ENCODE measurements around the gene SEMG2. TPM values are rescaled to one million over a fixed set of nuclear protein-coding genes. Genes with fewer than 3 reads are reported as not detected.

Gene SEMG2
- 0.16 TPM for total RNA-seq
- polyA plus RNA-seq (ENCODE audit: insufficient read depth, low read depth, low replicate concordance): 0.80 TPM
- long read RNA-seq, donor 1: 0 reads
- long read RNA-seq, donor 2: 0 reads
- long read RNA-seq, donor 3: 0 reads
- long read RNA-seq, donor 4: 0 reads
- long read RNA-seq, donor 5: 0 reads
- long read RNA-seq, donor 6: 0 reads
- long read RNA-seq, donor 7: 0 reads
- long read RNA-seq, donor 8: 0 reads
- long read RNA-seq, donor 9: 0 reads
- long read RNA-seq, donor 10: 0 reads

DNA sequence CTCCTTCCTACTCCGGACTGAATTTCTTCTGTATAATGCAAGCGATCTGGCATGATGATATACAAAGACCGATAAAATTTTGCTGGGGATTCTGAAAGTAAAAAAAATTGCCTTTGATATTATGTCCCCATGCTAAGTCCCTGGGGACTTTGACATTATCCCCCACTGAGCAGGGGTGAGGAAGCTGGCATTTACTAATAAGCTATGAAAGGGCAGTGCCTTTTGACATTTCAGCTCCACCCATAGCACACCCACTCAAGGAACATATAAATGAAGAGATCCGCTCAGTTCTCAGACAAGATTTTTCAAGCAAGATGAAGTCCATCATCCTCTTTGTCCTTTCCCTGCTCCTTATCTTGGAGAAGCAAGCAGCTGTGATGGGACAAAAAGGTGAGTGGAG lies at the start of gene SEMG2:
Gene SEMG2, plus strand, starts transcription at position 298 of the 400 bp plus-strand sequence. Its CDS starts 17 bp downstream, at position 315.
- no peaks in the 10 kb centered on the region for H3K27me3 ChIP-seq (ENCODE audit: control insufficient read depth, insufficient read depth, low read length)
- no peaks in the 10 kb centered on the region for H3K36me3 ChIP-seq (ENCODE audit: control insufficient read depth in 2 of 3, insufficient read depth in 3 of 3, low read length in 3 of 3)
- no peaks in the 10 kb centered on the region for H3K4me1 ChIP-seq (ENCODE audit: control insufficient read depth in 2 of 3, insufficient read depth in 2 of 3, low read depth in 1 of 3, low read length in 3 of 3)
- H3K9ac ChIP-seq (ENCODE audit: low read length in 3 of 3): no peak within 1 kb of the TSS
- TF ChIP-seq, protein P1, sequence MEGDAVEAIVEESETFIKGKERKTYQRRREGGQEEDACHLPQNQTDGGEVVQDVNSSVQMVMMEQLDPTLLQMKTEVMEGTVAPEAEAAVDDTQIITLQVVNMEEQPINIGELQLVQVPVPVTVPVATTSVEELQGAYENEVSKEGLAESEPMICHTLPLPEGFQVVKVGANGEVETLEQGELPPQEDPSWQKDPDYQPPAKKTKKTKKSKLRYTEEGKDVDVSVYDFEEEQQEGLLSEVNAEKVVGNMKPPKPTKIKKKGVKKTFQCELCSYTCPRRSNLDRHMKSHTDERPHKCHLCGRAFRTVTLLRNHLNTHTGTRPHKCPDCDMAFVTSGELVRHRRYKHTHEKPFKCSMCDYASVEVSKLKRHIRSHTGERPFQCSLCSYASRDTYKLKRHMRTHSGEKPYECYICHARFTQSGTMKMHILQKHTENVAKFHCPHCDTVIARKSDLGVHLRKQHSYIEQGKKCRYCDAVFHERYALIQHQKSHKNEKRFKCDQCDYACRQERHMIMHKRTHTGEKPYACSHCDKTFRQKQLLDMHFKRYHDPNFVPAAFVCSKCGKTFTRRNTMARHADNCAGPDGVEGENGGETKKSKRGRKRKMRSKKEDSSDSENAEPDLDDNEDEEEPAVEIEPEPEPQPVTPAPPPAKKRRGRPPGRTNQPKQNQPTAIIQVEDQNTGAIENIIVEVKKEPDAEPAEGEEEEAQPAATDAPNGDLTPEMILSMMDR (IDR thresholded peaks at IDR 0.05; ENCODE audit: borderline replicate concordance, extremely low read depth, insufficient read depth): no peak
- H3K4me3 ChIP-seq (ENCODE audit: low read length in 3 of 3): no peak within 1 kb of the TSS
- H3K27ac ChIP-seq (ENCODE audit: low read depth in 2 of 2, low read length in 2 of 2): no peak within 1 kb of the TSS
- no peak for DNase-seq
- no peak for FAIRE-seq
- H3K9me3 ChIP-seq (ENCODE audit: control insufficient read depth in 2 of 3, insufficient read depth in 1 of 3, low read length in 3 of 3): no peaks in the 10 kb centered on the region
- intact Hi-C loops (cut with DNase I): no loop called here

DNA sequence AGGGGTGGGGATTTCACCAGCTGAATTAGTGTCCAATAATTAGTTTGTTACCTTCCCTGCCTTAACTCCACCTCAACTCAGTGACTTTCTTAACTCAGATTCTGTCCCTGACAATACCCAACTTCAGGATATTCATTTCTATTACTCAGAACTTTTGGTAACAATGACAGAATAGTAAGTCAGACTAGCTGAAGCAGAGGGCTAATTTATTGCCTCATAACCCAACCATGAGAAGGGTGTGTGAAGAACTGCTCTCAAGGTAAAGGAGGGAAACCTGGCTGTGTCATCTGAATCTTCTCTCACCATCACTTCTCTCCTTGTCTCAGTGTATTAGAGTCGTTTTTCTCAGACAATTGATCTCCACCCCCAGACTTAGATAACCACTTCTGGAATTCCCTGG lies 47.7 kb upstream of the SEMG2 start:
- H3K36me3 ChIP-seq (ENCODE audit: control insufficient read depth in 2 of 3, insufficient read depth in 3 of 3, low read length in 3 of 3): no peaks in the 10 kb centered on the region
- no peak overlapping the region for H3K4me3 ChIP-seq (ENCODE audit: low read length in 3 of 3)
- DNase-seq (no peak), FAIRE-seq (no peak)
- H3K27ac ChIP-seq (ENCODE audit: low read depth in 2 of 2, low read length in 2 of 2): no peak overlapping the region
- H3K9me3 ChIP-seq (ENCODE audit: control insufficient read depth in 2 of 3, insufficient read depth in 1 of 3, low read length in 3 of 3): no peaks in the 10 kb centered on the region
- H3K27me3 ChIP-seq (ENCODE audit: control insufficient read depth, insufficient read depth, low read length): no peaks in the 10 kb centered on the region
- no peak overlapping the region for H3K9ac ChIP-seq (ENCODE audit: low read length in 3 of 3)
- H3K4me1 ChIP-seq (ENCODE audit: control insufficient read depth in 2 of 3, insufficient read depth in 2 of 3, low read depth in 1 of 3, low read length in 3 of 3): no peaks in the 10 kb centered on the region
- TF ChIP-seq, protein P1 (IDR thresholded peaks at IDR 0.05; ENCODE audit: borderline replicate concordance, extremely low read depth, insufficient read depth): no peak
- intact Hi-C loops (cut with DNase I): no loop called here

GRCh38 chr20:45174434-45175364 lies 46.5 kb upstream of the SEMG2 start, which contains the start of gene PI3:
Gene PI3 (plus strand): TSS chr20:45174902. CDS start chr20:45174923, 21 bp downstream.
- Histone ChIP-seq H3K36me3 (ENCODE audit: control insufficient read depth in 2 of 3, insufficient read depth in 3 of 3, low read length in 3 of 3) (no peaks in the 10 kb centered on the region), H3K9ac (ENCODE audit: low read length in 3 of 3) (no peak within 1 kb of the TSS), H3K9me3 (ENCODE audit: control insufficient read depth in 2 of 3, insufficient read depth in 1 of 3, low read length in 3 of 3) (no peaks in the 10 kb centered on the region), H3K4me1 (ENCODE audit: control insufficient read depth in 2 of 3, insufficient read depth in 2 of 3, low read depth in 1 of 3, low read length in 3 of 3) (no peaks in the 10 kb centered on the region), H3K4me3 (ENCODE audit: low read length in 3 of 3) (no peak within 1 kb of the TSS), H3K27me3 (ENCODE audit: control insufficient read depth, insufficient read depth, low read length) (no peaks in the 10 kb centered on the region), H3K27ac (ENCODE audit: low read depth in 2 of 2, low read length in 2 of 2) (no peak within 1 kb of the TSS)
- TF ChIP-seq, protein P1 (IDR thresholded peaks at IDR 0.05; ENCODE audit: borderline replicate concordance, extremely low read depth, insufficient read depth): no peak
- DNase-seq: peak in 1 of 5 donors; percentile 83
- no peak for FAIRE-seq
- intact Hi-C loops (cut with DNase I): no loop called here
